ENCODE results near the gene GSX2.

The GSX2 gene

GRCh38 chr4:54082168-54082567 lies 17.8 kb upstream of the GSX2 start:
- DNase-seq = peak; percentile 99

- peak; percentile 87 for DNase-seq
Measured at GRCh38 chr4:54085284-54085683, 14.7 kb upstream of the GSX2 start.

GRCh38 chr4:54089875-54090274 lies 10.1 kb upstream of the GSX2 start:
- DNase-seq = no peak

- DNase-seq = no peak
Measured at GRCh38 chr4:54090404-54090803, 9.6 kb upstream of the GSX2 start.

- DNase-seq = no peak
Measured at GRCh38 chr4:54090804-54091623, 8.9 kb upstream of the GSX2 start.

- DNase-seq = peak; percentile 56
Measured at GRCh38 chr4:54091637-54092404, 8.1 kb upstream of the GSX2 start.

GRCh38 chr4:54092405-54093323 lies 7.3 kb upstream of the GSX2 start:
- no peak for DNase-seq

GRCh38 chr4:54093324-54094240 lies 6.4 kb upstream of the GSX2 start:
- no peak for DNase-seq

GRCh38 chr4:54094451-54094850 lies 5.5 kb upstream of the GSX2 start:
- DNase-seq = peak; percentile 27

- no peak for DNase-seq
Measured at GRCh38 chr4:54095110-54095825, 4.7 kb upstream of the GSX2 start.

- DNase-seq = no peak
Measured at GRCh38 chr4:54096295-54096962, 3.5 kb upstream of the GSX2 start.

GRCh38 chr4:54097152-54097551 lies 2.8 kb upstream of the GSX2 start:
- no peak for DNase-seq

- DNase-seq = peak; percentile 59
Measured at GRCh38 chr4:54098375-54098774, 1.6 kb upstream of the GSX2 start.

- DNase-seq = no peak
Measured at GRCh38 chr4:54099287-54099747, 646 bp upstream of the GSX2 start.

- no peak for DNase-seq
Measured at GRCh38 chr4:54100595-54101189, 729 bp downstream of the GSX2 start.

- no peak for DNase-seq
Measured at GRCh38 chr4:54101190-54102041, 1.5 kb downstream of the GSX2 start.

- DNase-seq = no peak
Measured at GRCh38 chr4:54102531-54103106, 2.7 kb downstream of the GSX2 start.

GRCh38 chr4:54103190-54103574 lies 3.2 kb downstream of the GSX2 start:
- no peak for DNase-seq

GRCh38 chr4:54104907-54105306 lies 4.9 kb downstream of the GSX2 start:
- DNase-seq = no peak

Measured in fibroblast of skin of right quadriceps (primary cell).